Ovary (tissue), 3 donors: ENCODE data around the gene HBQ1.

Experiments
- POLR2A ChIP-seq: fragments of 450-650 bp; IDR thresholded peaks from one replicate; pipeline ENCODE4 v1.6.1; 2017; ENCODE audit warnings: antibody characterized with exemption, mild to moderate bottlenecking, moderate library complexity
- TF ChIP-seq, protein P1 (sequence below), 3 donors: fragments of 450-650 bp in 2 of 3; fragments of 200-600 bp in 1 of 3; IDR thresholded peaks; one replicate each; pipeline versions ENCODE4 v1.5.1 to v1.8.0; 2016 to 2022; ENCODE audit warnings: antibody characterized with exemption in 3 of 3, mild to moderate bottlenecking in 1 of 3
- donor health status: DM: no; HTN: no; CAD: no.

- TF ChIP-seq, protein P1, sequence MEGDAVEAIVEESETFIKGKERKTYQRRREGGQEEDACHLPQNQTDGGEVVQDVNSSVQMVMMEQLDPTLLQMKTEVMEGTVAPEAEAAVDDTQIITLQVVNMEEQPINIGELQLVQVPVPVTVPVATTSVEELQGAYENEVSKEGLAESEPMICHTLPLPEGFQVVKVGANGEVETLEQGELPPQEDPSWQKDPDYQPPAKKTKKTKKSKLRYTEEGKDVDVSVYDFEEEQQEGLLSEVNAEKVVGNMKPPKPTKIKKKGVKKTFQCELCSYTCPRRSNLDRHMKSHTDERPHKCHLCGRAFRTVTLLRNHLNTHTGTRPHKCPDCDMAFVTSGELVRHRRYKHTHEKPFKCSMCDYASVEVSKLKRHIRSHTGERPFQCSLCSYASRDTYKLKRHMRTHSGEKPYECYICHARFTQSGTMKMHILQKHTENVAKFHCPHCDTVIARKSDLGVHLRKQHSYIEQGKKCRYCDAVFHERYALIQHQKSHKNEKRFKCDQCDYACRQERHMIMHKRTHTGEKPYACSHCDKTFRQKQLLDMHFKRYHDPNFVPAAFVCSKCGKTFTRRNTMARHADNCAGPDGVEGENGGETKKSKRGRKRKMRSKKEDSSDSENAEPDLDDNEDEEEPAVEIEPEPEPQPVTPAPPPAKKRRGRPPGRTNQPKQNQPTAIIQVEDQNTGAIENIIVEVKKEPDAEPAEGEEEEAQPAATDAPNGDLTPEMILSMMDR (IDR thresholded peaks at IDR 0.05) = no peak
- no peak for TF ChIP-seq POLR2A
Measured at GRCh38 chr16:220021-220420, 39.8 kb downstream of the HBQ1 start.
